Endothelial cell of umbilical vein (primary cell): ENCODE results near the gene OR6V1. TPM values are rescaled to one million over a fixed set of nuclear protein-coding genes. Genes with fewer than 3 reads are reported as not detected.

Source experiments
- Bru-seq: library from RNA; stranded (reverse); fragments of 400-500 nt; gene quantifications from one replicate; lab custom pipeline; 2021; lab: Mats Ljungman, UMichigan
- BruChase-seq, 2 experiments: library from RNA; stranded (reverse); fragments of 400-500 nt; gene quantifications; one replicate each; lab custom pipeline; 2021; lab: Mats Ljungman, UMichigan
- BruUV-seq: library from RNA; stranded (reverse); fragments of 400-500 nt; replicated peaks from 2 replicates; lab custom pipeline; 2021; lab: Mats Ljungman, UMichigan
- CTCF ChIA-PET: fragments of 300-600, 350-600 bp; sonication (Branson Sonifier 250); formaldehyde crosslinking; loops from one replicate; lab custom pipeline; 2021; ENCODE audit warnings: antibody characterized with exemption, inconsistent platforms; lab: Charles Lee
- POLR2A ChIA-PET: fragments of 300-600, 350-600 bp; sonication (Branson Sonifier 250); formaldehyde crosslinking; loops from one replicate; lab custom pipeline; 2021; ENCODE audit warnings: antibody characterized with exemption, inconsistent platforms; lab: Charles Lee
- DNase-seq: peaks from one replicate; pipeline ENCODE4 v3.0.0-alpha.2; 2011; ENCODE audit warnings: low read depth, low spot score
- FAIRE-seq: peaks from 2 replicates; lab custom pipeline; 2011; peaks lifted over from hg19 to GRCh38; lab: Jason Lieb, UNC
- H2AFZ ChIP-seq: 2 replicates; pipeline ENCODE4 v1.6.0; 2012; ENCODE audit warnings: low read depth, low read length, control low read depth, inconsistent platforms
- H3K27ac ChIP-seq: 2 replicates; pipeline ENCODE4 v1.5.1; 2011; ENCODE audit warnings: low read depth, mild to moderate bottlenecking, control low read depth, low read length, moderate library complexity; ENCODE audit not compliant: insufficient read depth
- H3K27me3 ChIP-seq, 2 experiments: 2 replicates each; pipeline versions ENCODE4 v1.6.0 to v1.6.1; 2011; ENCODE audit warnings: low read length in 2 of 2, mixed read lengths in 1 of 2; ENCODE audit not compliant: control insufficient read depth in 2 of 2, insufficient read depth in 2 of 2
- H3K36me3 ChIP-seq, 2 experiments: 2 replicates in 1 of 2; 3 replicates in 1 of 2; pipeline ENCODE4 v1.5.1; 2011; ENCODE audit warnings: low read length in 2 of 2, mild to moderate bottlenecking in 1 of 2, moderate library complexity in 1 of 2; ENCODE audit not compliant: control insufficient read depth in 2 of 2, insufficient read depth in 2 of 2; ENCODE audit errors: extremely low read depth in 1 of 2
- H3K4me1 ChIP-seq: 3 replicates; pipeline ENCODE4 v1.5.1; 2011; ENCODE audit warnings: mild to moderate bottlenecking, low read length; ENCODE audit not compliant: control insufficient read depth, insufficient read depth; ENCODE audit errors: extremely low read depth
- H3K4me2 ChIP-seq: 2 replicates; pipeline ENCODE4 v1.6.1; 2011; ENCODE audit warnings: low read length, control low read depth, mixed read lengths; ENCODE audit not compliant: insufficient read depth
- H3K4me3 ChIP-seq, 3 experiments: fragments of 200-600 bp in 1 of 3; sonication (generic), shearing (Covaris generic) in 1 of 3; replicated peaks in 1 of 3; 2 replicates each; pipeline ENCODE4 v1.5.1; 2011 to 2016; ENCODE audit warnings: control low read depth in 3 of 3, low read length in 3 of 3, mild to moderate bottlenecking in 2 of 3, inconsistent platforms in 1 of 3, low read depth in 1 of 3, moderate library complexity in 1 of 3; ENCODE audit not compliant: insufficient read depth in 1 of 3
- H3K79me2 ChIP-seq: 2 replicates; pipeline ENCODE4 v1.6.0; 2012; ENCODE audit warnings: low read length, inconsistent platforms; ENCODE audit not compliant: control insufficient read depth, insufficient read depth
- H3K9ac ChIP-seq: replicated peaks from 2 replicates; pipeline ENCODE3; 2011; ENCODE audit warnings: low read length, control low read depth; ENCODE audit not compliant: insufficient read depth; ENCODE audit errors: extremely low read depth
- H3K9me1 ChIP-seq: replicated peaks from 3 replicates; pipeline ENCODE4 v1.6.0; 2011; ENCODE audit warnings: mild to moderate bottlenecking, low read length; ENCODE audit not compliant: control insufficient read depth, insufficient read depth; ENCODE audit errors: extremely low read depth
- H3K9me3 ChIP-seq: replicated peaks from 2 replicates; pipeline ENCODE4 v1.5.1; 2012; ENCODE audit warnings: low read length, inconsistent platforms; ENCODE audit not compliant: control insufficient read depth, insufficient read depth
- H4K20me1 ChIP-seq: replicated peaks from 2 replicates; pipeline ENCODE3; 2011; ENCODE audit warnings: mild to moderate bottlenecking, low read length; ENCODE audit not compliant: control insufficient read depth, insufficient read depth; ENCODE audit errors: extremely low read depth
- CTCF ChIP-seq, 2 donors: IDR thresholded peaks; 1 replicate in 1 of 2; 2 replicates in 1 of 2; pipeline ENCODE4 v1.5.1; 2011; ENCODE audit warnings: low read length in 2 of 2, mild to moderate bottlenecking in 2 of 2, moderate library complexity in 2 of 2, control low read depth in 1 of 2, inconsistent platforms in 1 of 2, low read depth in 1 of 2; ENCODE audit not compliant: insufficient read depth in 1 of 2; ENCODE audit errors: extremely low read depth in 1 of 2
- EZH2 ChIP-seq: IDR thresholded peaks from 2 replicates; pipeline ENCODE4 v1.6.1; 2012; ENCODE audit warnings: borderline replicate concordance, low read depth, mild to moderate bottlenecking, moderate library complexity, low read length, inconsistent platforms; ENCODE audit not compliant: severe bottlenecking
- FOS ChIP-seq: IDR thresholded peaks from 2 replicates; pipeline ENCODE4 v1.6.1; 2011; ENCODE audit warnings: mild to moderate bottlenecking, low read length, moderate library complexity, borderline replicate concordance; ENCODE audit not compliant: insufficient read depth
- GATA2 ChIP-seq: IDR thresholded peaks from 2 replicates; pipeline ENCODE4 v1.7.0; 2011; ENCODE audit warnings: low read depth, mild to moderate bottlenecking, moderate library complexity, mixed read lengths, low read length; ENCODE audit not compliant: insufficient read length, insufficient read depth
- JUN ChIP-seq: IDR thresholded peaks from 2 replicates; pipeline ENCODE4 v1.6.1; 2011; ENCODE audit warnings: borderline replicate concordance, low read depth; ENCODE audit not compliant: insufficient read length, insufficient read depth
- MAX ChIP-seq: IDR thresholded peaks from 2 replicates; pipeline ENCODE4 v1.6.1; 2011; ENCODE audit not compliant: insufficient read depth, insufficient read length
- MYC ChIP-seq: IDR thresholded peaks from one replicate; pipeline ENCODE4 v1.6.1; 2011; ENCODE audit warnings: mild to moderate bottlenecking, low read depth, low read length
- POLR2A ChIP-seq: IDR thresholded peaks from 2 replicates; pipeline ENCODE4 v1.6.1; 2012; ENCODE audit warnings: low read depth, mild to moderate bottlenecking, control low read depth, low read length
- POLR2AphosphoS5 ChIP-seq: IDR thresholded peaks from 2 replicates; pipeline ENCODE4 v1.6.1; 2012; ENCODE audit warnings: low read depth, mild to moderate bottlenecking, control low read depth, low read length, moderate library complexity; ENCODE audit not compliant: insufficient read depth
- dilution Hi-C: fragments of 300-500 bp; cut with MboI; formaldehyde crosslinking; loops from one replicate; pipeline ENCODE4 v1.15.0; 2019; ENCODE audit warnings: low sequenced_read_pairs; ENCODE audit not compliant: extremely low pct_ligation_motif_present
- intact Hi-C: fragments of 100-400 bp; cut with micrococcal nuclease; formaldehyde crosslinking; loops from one replicate; pipeline ENCODE4 v1.10.0; 2022
- long read RNA-seq: library from polyadenylated mRNA; stranded (forward); transcript quantifications from one replicate; pipeline ENCODE4 v2.0.0, GENCODE V29; 2021
- polyA minus RNA-seq, 3 experiments: library from RNA; depleted of rRNA, polyadenylated mRNA; stranded (reverse); fragments of >200 nt; gene quantifications; 1 replicate in 1 of 3; 2 replicates in 2 of 3; pipeline ENCODE4 v1.2.3, GENCODE V29; 2011
- polyA plus RNA-seq, 4 experiments: library from polyadenylated mRNA; depleted of rRNA in 3 of 4; stranded (reverse) in 3 of 4; unstranded in 1 of 4; fragments of >200 nt; gene quantifications; 2 replicates each; pipeline versions ENCODE4 v1.2.1 to v1.2.3, GENCODE V29; 2011 to 2012; ENCODE audit warnings: missing spikeins in 1 of 4
- total RNA-seq: library from RNA; stranded (reverse); gene quantifications from 2 replicates; pipeline ENCODE4 v1.2.3, GENCODE V29; 2021

Gene OR6V1
- total RNA-seq: not detected in 2 replicates
- not detected in 2 replicates for polyA plus RNA-seq
- not detected in 2 replicates for polyA plus RNA-seq (2011; cell fraction: cytosol; rRNA removed)
- polyA plus RNA-seq (2011; cell fraction: nucleus; rRNA removed): not detected in 2 replicates
- polyA plus RNA-seq (2012): not detected in 2 replicates
- polyA minus RNA-seq: not detected in 2 replicates
- polyA minus RNA-seq (2011; cell fraction: cytosol; rRNA and poly(A)+ RNA removed): not detected
- polyA minus RNA-seq (2011; cell fraction: nucleus; rRNA and poly(A)+ RNA removed): not detected in 2 replicates
- Bru-seq, nascent RNA: not detected
- not detected for BruChase-seq, experiment 1, labeled RNA remaining after a 6-hour chase
- BruChase-seq, experiment 2, labeled RNA remaining after a 2-hour chase: not detected
- long read RNA-seq: 0 reads

GRCh38 chr7:143052041-143052440, at the start of gene OR6V1:
TSS of gene OR6V1 (plus strand) at chr7:143052341. CDS start at chr7:143052341, 0 bp downstream.
- H3K9ac ChIP-seq: no peak within 1 kb of the TSS
- ChIA-PET CTCF (no interaction called here), POLR2A (no interaction called here)
- dilution Hi-C loops: no loop called here
- BruUV-seq: no TSS peak
- H3K4me2 ChIP-seq: no peak within 1 kb of the TSS
- FAIRE-seq (no peak), DNase-seq (no peak)
- H3K4me1 ChIP-seq: no peaks in the 10 kb centered on the region
- intact Hi-C loops: no loop called here
- no peaks in the 10 kb centered on the region for H3K9me3 ChIP-seq
- H4K20me1 ChIP-seq: no peaks in the 10 kb centered on the region
- no peak for TF ChIP-seq FOS
- no peak within 1 kb of the TSS for H2AFZ ChIP-seq
- H3K27me3 ChIP-seq: no peaks in the 10 kb centered on the region
- H3K36me3 ChIP-seq: no peaks in the 10 kb centered on the region
- no peak within 1 kb of the TSS for H3K4me3 ChIP-seq
- H3K9me1 ChIP-seq: no peaks in the 10 kb centered on the region
- no peak within 1 kb of the TSS for H3K27ac ChIP-seq
- H3K79me2 ChIP-seq: no peaks in the 10 kb centered on the region

- peaks cover 15 to 18% of the 10 kb centered on the region in 2 experiments for H3K27me3 ChIP-seq
- H3K79me2 ChIP-seq: no peaks in the 10 kb centered on the region
- no peak overlapping the region for H3K27ac ChIP-seq
- H3K4me1 ChIP-seq: peaks cover 3% of the 10 kb centered on the region
- BruUV-seq: no TSS peak
- no peaks in the 10 kb centered on the region for H3K9me1 ChIP-seq
- intact Hi-C loops (loop anchor here (1.0 kb wide), 6 partner anchors 94 to 468 kb away; no protein-coding TSS in a partner anchor), dilution Hi-C loops (loop anchor here (25.0 kb wide), 1 partner anchor 209 kb away; the partner anchor contains the start of gene TAS2R40)
- H3K36me3 ChIP-seq: no peaks in the 10 kb centered on the region
- no peak for TF ChIP-seq POLR2AphosphoS5
- TF ChIP-seq FOS: no peak
- no peak for TF ChIP-seq GATA2
- TF ChIP-seq CTCF (IDR thresholded peaks at IDR 0.05; ENCODE audit: extremely low read depth in 1 of 2, insufficient read depth in 1 of 2, low read depth in 1 of 2, low read length in 2 of 2): no peak
- no peak for TF ChIP-seq MYC
- no peak for TF ChIP-seq EZH2
- TF ChIP-seq POLR2A: no peak
- no peak for TF ChIP-seq JUN
- no peak for TF ChIP-seq MAX
- peak overlapping the region; percentile 71 for H3K4me2 ChIP-seq
- H2AFZ ChIP-seq: peak overlapping the region; percentile 96
- CTCF ChIA-PET: interaction anchor here (0.7 to 26.4 kb wide), 31 partner anchors 11 to 544 kb away, joined by 3 to 967 read pairs (median 7); partner anchors contain the start of genes EPHB6 and TAS2R40
- no peak overlapping the region for H3K9ac ChIP-seq
- no peaks in the 10 kb centered on the region for H4K20me1 ChIP-seq
- no peaks in the 10 kb centered on the region for H3K9me3 ChIP-seq
- POLR2A ChIA-PET: no interaction called here
- DNase-seq (no peak), FAIRE-seq (no peak)
- no peak overlapping the region for H3K4me3 ChIP-seq
Measured at GRCh38 chr7:143002898-143003297, 49.2 kb upstream of the OR6V1 start.
